SU-DHL-6 (cell line): ENCODE results near the gene ZNF385D.

Source experiments
- H2AFZ ChIP-seq: fragments of 200-600 bp; sonication (generic); 2 replicates; pipeline ENCODE4 v1.6.1; 2014; ENCODE audit warnings: low read depth, mild to moderate bottlenecking, moderate library complexity, mixed read lengths, antibody characterized with exemption, low read length; ENCODE audit not compliant: severe bottlenecking
- H3F3A ChIP-seq: fragments of 200-600 bp; shearing (Covaris generic); 2 replicates; pipeline ENCODE4 v1.6.0; 2016; ENCODE audit warnings: antibody characterized with exemption, mild to moderate bottlenecking; ENCODE audit not compliant: insufficient read depth
- H3K27ac ChIP-seq: fragments of 200-600 bp; sonication (generic); 2 replicates; pipeline ENCODE4 v1.5.1; 2016; ENCODE audit warnings: low read depth, mild to moderate bottlenecking, low read length, moderate library complexity, mixed read lengths
- H3K27me3 ChIP-seq: fragments of 200-600 bp; sonication (generic), shearing (Covaris generic); 2 replicates; pipeline ENCODE4 v1.6.0; 2014; ENCODE audit warnings: mild to moderate bottlenecking, low read length
- H3K36me3 ChIP-seq: fragments of 200-600 bp; sonication (generic); 2 replicates; pipeline ENCODE4 v1.6.1; 2014; ENCODE audit warnings: mild to moderate bottlenecking, low read length, mixed read lengths
- H3K4me2 ChIP-seq: fragments of 300-600, 200-600 bp; shearing (Covaris generic), sonication (generic); 2 replicates; pipeline ENCODE4 v1.6.0; 2014; ENCODE audit warnings: low read length, low read depth, mild to moderate bottlenecking; ENCODE audit not compliant: poor library complexity, severe bottlenecking
- H3K4me3 ChIP-seq: fragments of 200-600 bp; sonication (generic); 2 replicates; pipeline ENCODE4 v1.5.1; 2014; ENCODE audit warnings: antibody characterized with exemption, low read length, mild to moderate bottlenecking, mixed read lengths; ENCODE audit not compliant: insufficient read depth, poor library complexity, severe bottlenecking
- H3K79me2 ChIP-seq: fragments of 200-600 bp; sonication (generic); 2 replicates; pipeline ENCODE4 v1.6.1; 2014; ENCODE audit warnings: mild to moderate bottlenecking, low read length, moderate library complexity; ENCODE audit not compliant: insufficient read depth
- H3K9ac ChIP-seq: fragments of 200-600 bp; sonication (generic); 2 replicates; pipeline ENCODE4 v1.7.0; 2014; ENCODE audit warnings: mild to moderate bottlenecking, low read length
- H3K9me2 ChIP-seq: fragments of 200-600 bp; sonication (generic); replicated peaks from 2 replicates; pipeline ENCODE4 v1.6.1; 2014; ENCODE audit warnings: low read length; ENCODE audit not compliant: insufficient read depth
- H3K9me3 ChIP-seq: fragments of 200-600 bp; sonication (generic); 2 replicates; pipeline ENCODE4 v1.6.1; 2014; ENCODE audit warnings: low read length, mixed read lengths; ENCODE audit not compliant: insufficient read depth
- H4K20me1 ChIP-seq: fragments of 200-600 bp; sonication (generic); 2 replicates; pipeline ENCODE4 v1.6.1; 2014; ENCODE audit warnings: low read depth, mild to moderate bottlenecking, antibody characterized with exemption, low read length, moderate library complexity, mixed read lengths
- CTCF ChIP-seq: fragments of 200-600 bp; sonication (generic); IDR thresholded peaks from one replicate; pipeline ENCODE4 v1.5.1; 2017; ENCODE audit warnings: antibody characterized with exemption, mild to moderate bottlenecking, low read length, moderate library complexity; ENCODE audit not compliant: insufficient read depth, poor library complexity, severe bottlenecking
- EZH2phosphoT487 ChIP-seq: fragments of 200-600 bp; sonication (generic), shearing (Covaris generic); conservative IDR thresholded peaks from 2 replicates; pipeline ENCODE4 v1.6.1; 2018; ENCODE audit warnings: mild to moderate bottlenecking, antibody characterized with exemption, low read length, moderate library complexity, mixed read lengths

Gene ZNF385D

DNA sequence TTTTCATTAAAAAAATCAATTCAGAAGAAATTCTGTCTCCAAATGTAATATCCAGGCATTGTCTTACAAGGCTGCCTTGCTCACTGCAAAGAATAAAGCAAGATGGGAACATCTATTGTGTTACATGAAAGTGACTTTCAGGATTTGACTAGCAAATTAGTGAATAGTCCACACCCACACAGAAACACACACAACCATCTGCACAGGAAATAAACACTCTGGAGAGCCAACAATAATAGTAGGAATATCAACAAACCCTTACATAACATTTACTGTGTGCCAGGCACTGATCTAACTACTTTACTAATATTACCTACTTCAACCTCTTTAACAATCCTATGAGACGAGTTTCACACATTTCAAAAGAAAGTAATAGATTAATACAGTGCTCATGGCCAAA lies 28.9 kb upstream of the ZNF385D start:
- Histone ChIP-seq H3F3A (no peaks in the 10 kb centered on the region), H4K20me1 (no peaks in the 10 kb centered on the region), H3K4me2 (no peak overlapping the region), H2AFZ (no peak overlapping the region), H3K36me3 (no peaks in the 10 kb centered on the region), H3K4me3 (no peak overlapping the region), H3K79me2 (no peaks in the 10 kb centered on the region), H3K9ac (no peak overlapping the region), H3K27ac (no peak overlapping the region), H3K9me2 (0 out of 2 replicates have a peak, but pooled peaks cover 3% of the 10 kb centered on the region), H3K9me3 (no peaks in the 10 kb centered on the region), H3K27me3 (no peaks in the 10 kb centered on the region)
- no peak for TF ChIP-seq CTCF
- TF ChIP-seq EZH2phosphoT487, result no peak

DNA sequence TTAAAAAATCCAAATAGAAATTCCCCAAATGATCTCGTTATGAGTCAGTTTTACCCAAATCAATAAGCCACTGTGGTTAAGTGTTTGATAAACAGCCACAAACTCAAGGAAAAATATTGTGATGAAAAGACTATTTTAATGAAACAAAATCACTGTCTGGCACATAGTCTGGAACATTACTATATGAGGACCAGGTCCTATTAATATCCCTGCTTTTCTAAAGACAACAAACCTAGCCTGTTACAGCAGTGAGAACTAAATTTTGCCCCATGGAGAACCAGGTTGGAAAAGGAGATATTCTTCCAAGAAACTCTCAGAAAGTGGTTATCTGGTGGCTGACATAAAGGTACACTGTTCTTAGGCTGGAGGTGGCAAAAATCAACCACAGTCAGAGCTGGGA lies 27.7 kb upstream of the ZNF385D start:
- no peak overlapping the region for H3K4me3 ChIP-seq
- H3K27ac ChIP-seq, result no peak overlapping the region
- no peak overlapping the region for H3K4me2 ChIP-seq
- 0 out of 2 replicates have a peak, but pooled peaks cover 3% of the 10 kb centered on the region for H3K9me2 ChIP-seq
- H3K27me3 ChIP-seq, result no peaks in the 10 kb centered on the region
- H3F3A ChIP-seq, result no peaks in the 10 kb centered on the region
- no peak overlapping the region for H3K9ac ChIP-seq
- no peaks in the 10 kb centered on the region for H3K9me3 ChIP-seq
- H3K36me3 ChIP-seq, result no peaks in the 10 kb centered on the region
- no peaks in the 10 kb centered on the region for H4K20me1 ChIP-seq
- no peak for TF ChIP-seq CTCF
- TF ChIP-seq EZH2phosphoT487, result no peak
- H2AFZ ChIP-seq, result no peak overlapping the region
- no peaks in the 10 kb centered on the region for H3K79me2 ChIP-seq

DNA sequence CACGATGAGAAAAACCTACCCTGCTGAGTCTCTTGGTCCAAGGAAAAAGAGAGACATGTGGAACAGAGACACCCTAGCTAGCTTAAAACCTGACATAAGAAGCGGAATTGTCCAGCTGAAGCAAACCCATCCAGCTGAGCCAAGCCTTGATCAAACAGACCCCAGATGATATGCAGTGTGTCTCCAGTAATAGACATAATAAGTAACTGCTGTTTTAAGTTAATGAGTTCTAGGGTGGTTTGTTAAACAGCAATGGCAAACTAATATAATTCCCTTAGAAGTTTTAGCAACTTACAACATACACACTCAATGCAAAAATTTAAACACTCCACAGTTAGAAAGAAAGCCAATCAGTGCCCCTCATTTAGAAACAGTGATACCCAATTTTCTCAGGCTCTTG lies 26.8 kb upstream of the ZNF385D start:
- no peak for TF ChIP-seq EZH2phosphoT487
- TF ChIP-seq CTCF, result no peak
- Histone ChIP-seq H3K9me3 (no peaks in the 10 kb centered on the region), H3F3A (no peaks in the 10 kb centered on the region), H3K4me2 (no peak overlapping the region), H3K27me3 (no peaks in the 10 kb centered on the region), H3K79me2 (no peaks in the 10 kb centered on the region), H4K20me1 (no peaks in the 10 kb centered on the region), H3K9ac (no peak overlapping the region), H2AFZ (no peak overlapping the region), H3K36me3 (no peaks in the 10 kb centered on the region), H3K4me3 (no peak overlapping the region), H3K9me2 (0 out of 2 replicates have a peak, but pooled peaks cover 3% of the 10 kb centered on the region), H3K27ac (no peak overlapping the region)
